HT1080 (cell line): ENCODE measurements around the gene ICE2. TPM values are rescaled to one million over a fixed set of nuclear protein-coding genes. Genes with fewer than 3 reads are reported as not detected.

Experiments
- DNase-seq: peaks from one replicate; pipeline ENCODE4 v3.0.0-alpha.2; 2015; ENCODE audit warnings: low read depth
- total RNA-seq: library from RNA; depleted of rRNA; stranded (reverse); fragments of >200 nt; shearing (Covaris generic); gene quantifications from 2 replicates; pipeline ENCODE4 v1.2.3, GENCODE V29; 2014

ICE2 gene
- total RNA-seq, 1 experiment from 2014 or later: 13.5 TPM

GRCh38 chr15:60494108-60494507, 15.2 kb upstream of the ICE2 start:
- no peak for DNase-seq

DNA sequence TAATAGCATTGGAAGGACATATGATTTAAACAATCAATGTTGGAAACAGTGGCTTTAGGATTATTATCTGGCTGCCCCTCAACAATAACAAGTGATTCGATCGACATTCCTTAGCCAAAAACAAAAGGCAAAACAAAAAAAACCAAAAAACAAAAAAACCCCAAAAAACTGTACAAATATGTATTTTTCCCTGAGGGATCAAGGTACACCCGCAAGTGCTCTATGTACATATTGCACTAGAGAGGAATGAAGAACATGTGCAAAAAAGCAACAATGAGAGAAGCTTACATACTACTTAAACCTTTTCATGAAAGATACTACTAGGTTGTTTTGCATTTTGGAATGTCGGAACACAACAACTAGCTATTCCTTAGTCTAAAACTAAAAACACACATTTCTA, 14.2 kb upstream of the ICE2 start:
- no peak for DNase-seq

DNA sequence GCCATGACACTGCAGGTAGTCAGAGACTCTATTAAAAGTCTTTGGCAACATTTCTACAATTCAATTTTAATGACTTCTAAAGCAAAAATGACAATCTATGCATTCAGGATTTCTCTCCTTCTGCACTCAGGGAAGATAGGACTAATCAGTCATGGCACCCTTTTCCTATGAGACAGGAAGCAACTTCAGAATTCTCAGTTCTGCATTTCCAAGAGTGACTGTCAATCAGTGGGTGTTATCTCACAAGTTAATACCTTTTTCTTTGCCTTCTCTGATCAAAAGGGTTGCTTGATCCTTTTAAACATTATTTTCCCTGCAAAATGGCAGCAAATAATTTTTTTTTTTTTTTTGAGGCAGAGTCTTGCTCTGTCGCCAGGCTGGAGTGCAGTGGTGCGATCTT, 7.8 kb upstream of the ICE2 start:
- DNase-seq: no peak

GRCh38 chr15:60485365-60486055, 6.6 kb upstream of the ICE2 start:
- no peak for DNase-seq

DNA sequence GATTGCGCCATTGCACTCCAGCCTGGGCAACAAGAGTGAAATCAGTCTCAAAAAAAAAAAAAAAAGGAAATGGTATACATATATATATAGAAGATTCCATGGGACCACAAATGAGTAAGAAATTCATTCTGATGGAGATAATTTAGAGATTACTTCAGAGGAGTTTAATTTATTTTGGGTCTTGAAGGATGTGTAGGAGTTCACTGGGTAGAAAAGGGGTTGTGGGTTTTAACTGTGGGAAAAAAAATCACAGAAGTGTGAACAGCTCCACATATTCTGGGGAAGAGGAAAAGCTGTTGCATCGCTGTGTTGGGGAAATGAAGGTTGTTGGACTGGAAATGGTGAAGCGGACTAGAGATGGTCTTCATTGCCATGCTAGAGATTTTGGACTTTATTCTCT, 4.1 kb upstream of the ICE2 start:
- DNase-seq: no peak

GRCh38 chr15:60480888-60481287, 1.9 kb upstream of the ICE2 start:
- no peak for DNase-seq

GRCh38 chr15:60480149-60480548, 1.2 kb upstream of the ICE2 start:
- no peak for DNase-seq

DNA sequence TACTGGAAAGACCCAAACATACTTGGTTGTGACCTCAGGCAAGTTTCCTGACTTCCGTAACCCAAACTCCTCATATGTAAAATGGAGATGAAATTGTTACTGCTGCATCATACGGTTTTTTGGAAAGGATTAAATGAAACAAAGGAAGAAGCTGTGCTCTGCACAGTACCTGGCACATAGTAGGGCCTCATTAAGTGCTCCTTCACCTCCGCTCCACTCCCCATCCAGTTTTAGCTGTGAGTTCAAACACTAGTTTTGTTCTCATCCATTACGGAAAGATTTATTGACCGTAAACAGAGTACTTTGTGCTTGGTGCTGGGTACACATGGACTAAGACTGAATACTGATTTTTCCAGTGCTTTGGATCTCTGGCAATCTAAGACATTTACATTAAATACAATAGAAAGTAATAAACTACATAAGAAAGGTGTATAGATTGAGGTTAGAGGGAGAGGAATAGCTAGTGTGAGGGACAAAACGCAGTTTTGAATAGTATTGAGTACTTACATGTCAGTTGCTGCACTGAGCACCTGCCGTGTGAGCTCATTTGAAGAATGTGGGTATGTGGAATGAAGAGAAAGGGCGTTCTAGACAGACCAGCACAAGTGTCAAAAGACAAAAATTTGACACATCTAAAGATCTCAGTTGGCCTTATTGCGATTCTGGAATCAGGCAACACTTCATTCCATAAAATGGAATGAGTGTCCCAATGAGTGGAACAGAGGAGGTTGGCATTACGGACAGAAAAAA, 594 bp upstream of the ICE2 start:
- DNase-seq: no peak

DNA sequence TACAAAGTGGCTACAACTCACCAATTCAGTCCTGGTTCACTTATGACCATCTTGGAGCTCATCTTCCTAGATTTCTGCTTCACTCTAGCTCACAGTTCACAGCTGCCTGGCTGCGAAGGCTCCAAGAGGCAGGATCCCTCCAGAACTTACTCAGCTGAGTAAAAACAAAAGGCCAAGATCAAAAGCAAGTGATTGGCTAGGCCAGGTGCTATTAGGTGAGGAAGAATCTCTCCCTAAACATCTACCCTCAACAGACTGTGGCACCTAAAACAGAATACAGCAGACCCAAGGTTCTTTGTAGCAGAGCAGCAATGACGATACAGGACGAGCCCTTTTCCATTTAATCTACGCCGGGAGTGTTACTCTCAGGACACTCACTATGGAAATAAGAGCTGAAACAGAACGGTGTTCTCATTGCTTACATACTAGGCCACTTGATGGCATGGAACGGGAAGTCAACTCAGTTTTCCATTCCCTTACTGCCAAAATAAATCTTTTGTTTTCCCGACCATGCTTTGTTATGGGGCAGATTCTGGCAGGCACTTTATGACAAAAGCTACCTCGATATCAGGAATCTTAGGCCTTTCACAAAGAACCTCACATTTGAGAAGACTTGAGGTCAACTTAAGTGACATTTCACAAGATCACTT, 901 bp downstream of the ICE2 start:
- DNase-seq: peak; percentile 29

GRCh38 chr15:60477164-60477563, 1.8 kb downstream of the ICE2 start:
- no peak for DNase-seq

DNA sequence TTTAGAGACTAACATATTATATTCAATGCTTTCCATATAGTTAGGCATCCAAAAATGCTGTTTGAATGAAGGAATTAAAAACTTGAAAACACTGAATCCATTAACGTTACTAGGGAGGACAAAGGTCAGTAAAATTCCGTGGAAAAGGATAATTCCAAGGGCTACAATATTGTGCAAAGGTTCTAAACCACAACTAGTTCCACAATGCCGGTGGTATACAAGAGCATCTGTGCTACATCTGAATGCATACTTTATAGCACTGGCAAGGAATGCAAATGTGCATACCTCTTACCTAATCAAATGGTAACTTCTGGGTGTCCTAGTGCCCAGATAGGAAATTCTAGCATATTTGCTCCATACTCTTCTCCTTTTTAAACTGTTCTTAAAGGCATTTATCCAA, 2.2 kb downstream of the ICE2 start:
- no peak for DNase-seq

DNA sequence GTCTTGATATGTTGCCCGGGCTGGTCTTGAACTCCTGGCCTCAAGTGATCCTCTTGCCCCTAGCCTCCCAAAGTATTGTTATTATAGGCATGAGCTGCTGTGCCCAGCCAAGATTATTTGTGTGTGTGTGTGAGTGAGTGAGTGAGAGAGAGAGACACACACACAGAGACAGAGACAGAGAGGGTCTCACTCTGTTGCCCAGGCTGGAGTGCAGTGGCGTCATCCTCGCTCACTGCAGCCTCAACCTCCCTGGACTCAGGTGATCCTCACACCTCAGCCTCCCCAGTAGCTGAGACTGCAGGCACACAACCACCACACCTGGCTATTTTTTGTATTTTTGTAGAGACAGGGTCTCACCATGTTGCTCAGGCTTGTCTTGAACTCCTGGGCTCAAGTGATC, 5.8 kb downstream of the ICE2 start:
- no peak for DNase-seq

GRCh38 chr15:60471314-60471713, 7.6 kb downstream of the ICE2 start:
- no peak for DNase-seq

- DNase-seq: no peak
These were observed 8.9 kb downstream of the ICE2 start for GRCh38 chr15:60469893-60470641.

GRCh38 chr15:60464836-60465630, 13.9 kb downstream of the ICE2 start:
- DNase-seq: peak; percentile 67

- no peak for DNase-seq
These were observed 16.9 kb downstream of the ICE2 start for GRCh38 chr15:60462027-60462426.

GRCh38 chr15:60460931-60461330, 18.0 kb downstream of the ICE2 start:
- no peak for DNase-seq

- DNase-seq: no peak
These were observed 20.2 kb downstream of the ICE2 start for GRCh38 chr15:60458721-60459120.

- no peak for DNase-seq
These were observed 21.0 kb downstream of the ICE2 start for GRCh38 chr15:60457985-60458384.

- no peak for DNase-seq
These were observed 24.1 kb downstream of the ICE2 start for GRCh38 chr15:60454824-60455223.
